Measurements from ENCODE around the gene SAMD1.

The SAMD1 gene

DNA sequence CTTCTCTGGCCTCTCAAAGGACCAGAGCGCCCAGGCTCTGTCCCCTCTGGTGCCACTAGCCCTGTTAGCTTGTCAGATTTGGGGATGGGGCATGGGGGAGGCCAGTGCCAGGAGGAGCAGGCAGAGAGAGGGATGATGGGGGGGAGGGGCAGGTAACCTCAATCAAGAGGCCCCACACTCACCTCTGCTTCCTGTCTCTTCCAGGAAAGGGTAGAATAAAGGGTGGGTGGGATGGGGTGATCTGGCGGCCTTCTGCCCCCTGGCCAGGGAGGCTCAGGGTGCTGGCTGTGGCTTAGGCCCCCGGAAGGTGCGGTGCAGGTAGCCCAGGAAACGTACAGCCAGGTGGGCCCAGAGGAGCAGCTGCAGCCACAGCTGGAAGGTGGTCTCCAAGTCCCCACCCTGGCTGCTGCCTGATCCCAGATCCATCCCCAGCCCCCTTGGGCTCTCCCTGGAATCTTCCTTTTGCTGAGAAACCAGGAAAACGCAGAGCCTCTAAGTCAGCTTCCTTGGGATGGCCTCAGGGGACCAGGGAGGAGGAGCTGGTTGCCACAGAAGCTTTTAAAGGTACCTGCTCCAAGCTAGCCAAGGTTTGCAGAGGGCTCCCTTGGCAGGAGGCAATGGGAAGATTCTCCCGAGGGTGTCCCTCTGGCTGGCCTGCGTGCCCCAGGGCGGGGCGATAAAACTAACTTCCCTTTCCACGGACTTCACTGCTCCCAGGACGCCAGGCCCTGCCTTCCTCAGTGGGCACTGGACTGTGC is 21.7 kb upstream of the SAMD1 start:
- Histone ChIP-seq H3K27me3 (no peaks in the 10 kb centered on the region), H3K4me2 (peak overlapping the region; percentile 43 to 100 (median 95)), H3K9ac (peak overlapping the region in 10 of 11 experiments; percentile 24 to 66 (median 48); a peak in 15 of 22 replicates), H3K36me3 (peaks cover 0 to 44% (median 18%) of the 10 kb centered on the region in 11 experiments; a peak in 20 of 22 replicates), H3K4me3 (peak overlapping the region in 1 of 10 experiments; percentile 31; a peak in 2 of 20 replicates), H3K9me3 (replicated peaks in 1 of 11) (no peaks in the 10 kb centered on the region), H4K20me1 (peaks cover 31 to 86% (median 64%) of the 10 kb centered on the region in 11 experiments; a peak in 20 of 22 replicates), H3K4me1 (peaks cover 49 to 62% (median 56%) of the 10 kb centered on the region in 10 experiments), H3K27ac (peak overlapping the region; percentile 19 to 93 (median 47); a peak in 17 of 22 replicates)
- TF ChIP-seq Cebpa-rat (IDR thresholded peaks at IDR 0.05): no peak

DNA sequence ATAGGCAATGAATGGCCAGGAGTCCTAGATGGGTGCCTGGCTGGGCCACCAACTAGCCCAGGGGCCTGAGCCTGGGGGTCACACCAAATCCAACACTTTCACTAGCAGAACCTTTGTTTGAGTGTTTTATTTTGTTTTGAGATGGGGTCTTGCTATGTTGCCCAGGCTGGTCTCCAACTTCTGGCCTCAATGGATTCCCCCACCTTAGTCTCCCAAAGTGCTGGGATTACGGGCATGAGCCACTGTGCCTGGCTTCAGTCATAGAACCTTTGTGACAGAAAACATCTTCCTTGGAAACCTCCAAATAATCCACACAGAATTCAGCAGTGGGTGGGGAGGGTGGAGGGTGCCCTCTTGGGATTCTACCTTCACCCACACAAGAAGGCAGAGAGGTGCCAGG is 20.9 kb upstream of the SAMD1 start:
- H4K20me1 ChIP-seq: peaks cover 32 to 86% (median 64%) of the 10 kb centered on the region in 11 experiments; a peak in 20 of 22 replicates
- no peak overlapping the region for H3K4me3 ChIP-seq
- no peak overlapping the region for H3K27ac ChIP-seq

DNA sequence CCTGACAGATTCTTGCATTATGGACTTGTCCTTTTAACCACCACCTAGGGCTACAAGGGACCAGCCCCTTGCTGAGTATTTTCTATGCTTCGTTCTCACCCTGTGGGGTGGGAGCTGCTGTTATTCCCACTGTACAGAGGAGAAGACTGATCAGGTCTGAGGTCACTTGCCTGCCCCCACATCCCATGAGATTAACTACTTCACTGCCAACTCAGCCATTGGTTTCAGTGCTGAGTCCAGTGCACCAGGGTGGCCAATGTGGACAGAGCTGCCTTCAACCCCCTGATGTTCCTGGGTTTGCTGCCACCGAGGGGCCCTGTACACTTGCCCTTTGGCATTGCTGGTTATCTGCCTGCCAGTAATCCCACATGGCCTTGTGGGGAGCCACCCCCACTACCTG is 20.1 kb upstream of the SAMD1 start:
- TF ChIP-seq Cebpa-rat (IDR thresholded peaks at IDR 0.05): no peak
- Histone ChIP-seq H3K36me3 (peaks cover 12 to 60% (median 33%) of the 10 kb centered on the region in 11 experiments; a peak in 21 of 22 replicates), H3K9ac (no peak overlapping the region), H3K27me3 (no peaks in the 10 kb centered on the region), H3K4me1 (peaks cover 34 to 50% (median 44%) of the 10 kb centered on the region in 10 experiments), H3K27ac (no peak overlapping the region), H3K4me2 (no peak overlapping the region), H3K4me3 (no peak overlapping the region), H3K9me3 (replicated peaks in 1 of 11) (no peaks in the 10 kb centered on the region), H4K20me1 (peaks cover 32 to 85% (median 64%) of the 10 kb centered on the region in 11 experiments; a peak in 20 of 22 replicates)

More for the DNA sequence above, 20.9 kb upstream of the SAMD1 start:
- Histone ChIP-seq H3K36me3 (peaks cover 3 to 51% (median 25%) of the 10 kb centered on the region in 11 experiments; a peak in 20 of 22 replicates), H3K4me2 (no peak overlapping the region), H3K27me3 (no peaks in the 10 kb centered on the region), H3K4me1 (peaks cover 42 to 59% (median 53%) of the 10 kb centered on the region in 10 experiments), H3K9ac (0 out of 22 replicates have a peak overlapping the region, but pooled peaks of 1 of the 11 experiments have one; percentile 29), H3K9me3 (replicated peaks in 1 of 11) (no peaks in the 10 kb centered on the region)
- TF ChIP-seq Cebpa-rat (IDR thresholded peaks at IDR 0.05): no peak

DNA sequence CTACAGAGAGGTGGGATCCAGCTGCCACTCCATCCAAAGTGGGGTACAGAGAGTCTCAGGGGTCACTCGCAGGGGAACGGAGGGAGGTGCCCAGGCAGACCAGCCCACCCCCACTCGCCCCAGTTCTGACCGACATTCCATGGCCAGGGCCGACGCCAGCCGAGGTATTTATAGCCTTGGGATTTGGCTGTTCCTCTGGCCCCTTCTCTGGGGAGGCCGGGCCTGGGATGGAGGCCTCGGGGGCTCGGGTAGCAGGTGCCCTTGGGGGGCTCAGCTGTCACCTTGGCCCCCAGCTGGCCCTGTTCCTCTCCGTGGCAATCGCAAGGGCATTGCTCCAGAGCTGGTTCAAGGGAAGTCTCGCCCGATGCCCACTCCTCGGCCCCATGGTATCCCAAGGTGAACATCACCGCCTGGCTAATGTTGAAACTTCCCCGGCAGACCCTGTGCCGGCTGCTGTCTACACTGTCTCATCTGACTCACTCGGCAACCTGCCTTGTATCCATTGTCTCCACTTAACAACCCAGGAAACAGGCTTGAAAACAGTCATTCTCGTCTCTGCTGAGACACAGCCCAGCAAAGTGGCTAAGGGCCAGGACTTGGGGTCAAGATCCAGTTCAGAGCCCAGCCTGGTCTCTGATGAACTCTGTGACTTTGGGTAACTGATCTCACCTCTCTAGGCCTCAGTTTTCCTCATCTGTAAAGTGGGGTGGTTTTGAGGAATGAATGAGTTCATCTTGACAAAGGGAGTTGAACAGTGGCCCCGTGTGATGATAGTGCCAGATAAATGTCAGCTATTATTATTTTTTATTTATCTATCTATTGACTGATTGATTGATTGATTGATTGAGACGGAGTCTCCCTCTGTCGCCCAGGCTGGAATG is 17.3 kb upstream of the SAMD1 start:
- peak overlapping the region in 1 of 11 experiments; percentile 20; a peak in 1 of 22 replicates for H3K9ac ChIP-seq
- no peak overlapping the region for H3K4me2 ChIP-seq
- H3K36me3 ChIP-seq: peaks cover 31 to 83% (median 57%) of the 10 kb centered on the region in 11 experiments
- peaks cover 11 to 76% (median 45%) of the 10 kb centered on the region in 11 experiments; a peak in 20 of 22 replicates for H4K20me1 ChIP-seq
- TF ChIP-seq Cebpa-rat (IDR thresholded peaks at IDR 0.05): no peak
- no peak overlapping the region for H3K4me3 ChIP-seq
- no peaks in the 10 kb centered on the region for H3K9me3 ChIP-seq (replicated peaks in 1 of 11)
- H3K27ac ChIP-seq: no peak overlapping the region
- H3K4me1 ChIP-seq: peaks cover 6 to 25% (median 16%) of the 10 kb centered on the region in 10 experiments
- H3K27me3 ChIP-seq: no peaks in the 10 kb centered on the region

DNA sequence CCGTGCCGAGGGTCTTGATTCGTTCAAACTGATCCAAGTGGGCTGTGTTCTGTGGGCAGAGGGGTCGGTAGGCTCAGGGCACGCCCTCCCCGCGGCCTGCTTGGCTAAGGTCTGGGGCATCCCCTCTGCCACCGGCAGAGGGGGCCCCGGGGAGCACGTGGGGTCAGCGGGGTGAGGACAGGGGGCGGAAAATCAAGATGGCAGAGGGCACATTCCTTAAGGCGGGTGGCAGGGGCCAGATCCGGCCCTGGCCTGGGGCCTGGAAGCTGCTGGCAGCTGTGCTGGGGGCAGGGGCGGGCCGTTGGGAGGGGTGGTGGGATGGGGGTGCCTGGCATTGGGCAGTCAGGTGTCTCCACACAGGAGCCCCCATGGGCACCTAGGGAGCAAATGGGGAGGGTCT is 16.3 kb upstream of the SAMD1 start:
- Histone ChIP-seq H4K20me1 (peaks cover 5 to 74% (median 37%) of the 10 kb centered on the region in 11 experiments; a peak in 19 of 22 replicates), H3K4me2 (no peak overlapping the region), H3K4me1 (peaks cover 0 to 21% (median 9%) of the 10 kb centered on the region in 10 experiments; a peak in 13 of 20 replicates), H3K27me3 (no peaks in the 10 kb centered on the region), H3K9ac (0 out of 22 replicates have a peak overlapping the region, but pooled peaks of 1 of the 11 experiments have one; percentile 17), H3K4me3 (no peak overlapping the region), H3K27ac (no peak overlapping the region), H3K9me3 (replicated peaks in 1 of 11) (no peaks in the 10 kb centered on the region), H3K36me3 (peaks cover 40 to 90% (median 66%) of the 10 kb centered on the region in 11 experiments)
- no peak for TF ChIP-seq Cebpa-rat (IDR thresholded peaks at IDR 0.05)

DNA sequence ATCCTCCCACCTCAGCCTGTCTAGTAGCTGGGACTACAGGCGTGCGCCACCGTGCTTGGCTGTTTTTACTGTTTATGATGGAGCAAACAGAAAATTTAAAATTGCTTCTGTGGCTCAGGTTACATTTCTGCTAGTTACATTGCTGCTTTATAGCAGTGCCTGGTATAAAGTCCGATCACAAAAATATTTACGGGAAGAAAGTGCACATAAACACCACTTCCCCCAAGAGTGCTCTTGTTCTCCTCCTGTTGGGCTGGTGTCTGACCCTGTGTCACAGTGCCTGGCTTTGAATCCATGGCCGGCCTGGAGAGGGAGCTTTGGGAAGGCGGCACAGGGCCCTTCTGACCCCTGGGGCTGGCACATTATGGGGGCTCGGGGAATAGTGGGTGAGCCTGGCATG is 15.1 kb upstream of the SAMD1 start:
- Histone ChIP-seq H3K36me3 (peaks cover 49 to 90% (median 75%) of the 10 kb centered on the region in 11 experiments), H3K4me1 (peaks cover 0 to 13% (median 7%) of the 10 kb centered on the region in 10 experiments; a peak in 11 of 20 replicates), H3K4me3 (no peak overlapping the region), H3K9me3 (replicated peaks in 1 of 11) (no peaks in the 10 kb centered on the region), H3K9ac (no peak overlapping the region; a peak in 1 of 22 replicates), H4K20me1 (peaks cover 0 to 62% (median 26%) of the 10 kb centered on the region in 11 experiments; a peak in 19 of 22 replicates), H3K27ac (no peak overlapping the region), H3K4me2 (no peak overlapping the region), H3K27me3 (no peaks in the 10 kb centered on the region)
- no peak for TF ChIP-seq Cebpa-rat (IDR thresholded peaks at IDR 0.05)

DNA sequence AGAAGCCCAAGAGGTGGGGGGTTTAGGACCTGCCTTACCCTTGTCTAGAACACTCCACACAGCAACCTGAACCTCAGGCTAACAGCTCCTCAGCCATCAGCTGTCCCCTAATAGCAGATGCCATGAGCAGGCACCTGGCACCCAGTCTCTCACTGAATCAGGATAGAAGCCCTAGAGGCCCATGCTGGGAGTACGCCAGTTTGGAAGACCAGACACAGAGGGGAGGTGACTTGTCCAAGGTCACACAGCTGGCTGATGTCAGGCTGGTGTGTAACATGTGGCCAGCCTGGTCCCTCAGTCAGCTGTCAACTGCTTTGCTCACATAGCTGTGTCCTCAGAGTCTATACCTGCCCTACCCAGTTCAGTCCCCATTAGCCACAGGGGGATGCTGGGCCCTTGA is 12.8 kb upstream of the SAMD1 start:
- Histone ChIP-seq H3K4me2 (no peak overlapping the region), H3K9me3 (replicated peaks in 1 of 11) (no peaks in the 10 kb centered on the region), H3K36me3 (peaks cover 52 to 99% (median 94%) of the 10 kb centered on the region in 11 experiments), H3K27me3 (no peaks in the 10 kb centered on the region), H4K20me1 (peaks cover 0 to 43% (median 14%) of the 10 kb centered on the region in 11 experiments; a peak in 17 of 22 replicates), H3K4me3 (no peak overlapping the region), H3K9ac (peak overlapping the region in 3 of 11 experiments; percentile 16 to 21 (median 18); a peak in 3 of 22 replicates), H3K27ac (0 out of 22 replicates have a peak overlapping the region, but pooled peaks of 1 of the 11 experiments have one; percentile 4), H3K4me1 (peaks cover 0 to 11% (median 0%) of the 10 kb centered on the region in 10 experiments; a peak in 4 of 20 replicates)
- no peak for TF ChIP-seq Cebpa-rat (IDR thresholded peaks at IDR 0.05)

DNA sequence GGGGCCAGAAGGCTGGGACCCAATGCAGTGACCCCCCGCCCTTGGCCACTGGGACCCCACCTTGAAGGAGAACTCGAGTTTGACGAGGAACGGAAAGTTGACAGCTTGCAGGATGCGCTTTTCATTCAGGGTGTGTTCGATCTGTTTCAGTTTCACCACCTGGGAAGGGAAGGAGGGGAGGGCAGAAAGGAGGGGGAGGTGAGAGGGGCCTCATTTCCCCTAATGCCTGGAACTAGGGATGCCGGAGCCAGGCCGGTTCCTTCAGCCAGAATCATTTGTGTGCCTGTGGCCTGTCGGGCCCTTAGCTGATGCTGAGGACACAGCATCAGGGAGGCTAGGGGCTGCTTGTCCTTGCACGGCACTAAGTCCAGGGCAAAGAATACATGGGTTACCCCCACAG is 12.2 kb upstream of the SAMD1 start:
- Histone ChIP-seq H3K9ac (peak overlapping the region in 8 of 11 experiments; percentile 4 to 24 (median 18); a peak in 3 of 22 replicates), H3K4me1 (peaks cover 0 to 11% (median 0%) of the 10 kb centered on the region in 10 experiments; a peak in 4 of 20 replicates), H3K4me2 (no peak overlapping the region), H4K20me1 (peaks cover 0 to 42% (median 11%) of the 10 kb centered on the region in 11 experiments; a peak in 17 of 22 replicates), H3K27ac (0 out of 22 replicates have a peak overlapping the region, but pooled peaks of 1 of the 11 experiments have one; percentile 4), H3K36me3 (peaks cover 52 to 99% (median 96%) of the 10 kb centered on the region in 11 experiments), H3K9me3 (replicated peaks in 1 of 11) (no peaks in the 10 kb centered on the region), H3K27me3 (no peaks in the 10 kb centered on the region), H3K4me3 (no peak overlapping the region)
- TF ChIP-seq Cebpa-rat (IDR thresholded peaks at IDR 0.05): no peak
